Right lung (tissue), 10 donors: ENCODE results near the gene OR10V1. TPM values are rescaled to one million over a fixed set of nuclear protein-coding genes. Genes with fewer than 3 reads are reported as not detected.
A peak's percentile ranks its signal among the peaks of the same experiment; 100 is the strongest.

Source experiments
- DNase-seq, 2 donors: peaks; one replicate each; pipeline ENCODE4 v3.0.0-alpha.2; 2013
- long read RNA-seq, 8 donors: transcript quantifications; one replicate each; lab custom pipeline, GENCODE V29; 2026
- polyA plus RNA-seq, 5 donors: library from polyadenylated mRNA; unstranded; fragments of 120-200 nt; gene quantifications; one replicate each; pipeline versions ENCODE4 v1.2.1 to v1.2.3, GENCODE V29; 2013; ENCODE audit warnings: inconsistent platforms in 1 of 5, low replicate concordance in 1 of 5; ENCODE audit not compliant: insufficient read length in 5 of 5, insufficient read depth in 1 of 5

The OR10V1 gene, protein sequence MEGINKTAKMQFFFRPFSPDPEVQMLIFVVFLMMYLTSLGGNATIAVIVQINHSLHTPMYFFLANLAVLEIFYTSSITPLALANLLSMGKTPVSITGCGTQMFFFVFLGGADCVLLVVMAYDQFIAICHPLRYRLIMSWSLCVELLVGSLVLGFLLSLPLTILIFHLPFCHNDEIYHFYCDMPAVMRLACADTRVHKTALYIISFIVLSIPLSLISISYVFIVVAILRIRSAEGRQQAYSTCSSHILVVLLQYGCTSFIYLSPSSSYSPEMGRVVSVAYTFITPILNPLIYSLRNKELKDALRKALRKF
- not detected for polyA plus RNA-seq
- long read RNA-seq, donor 1, result 0 reads
- long read RNA-seq, donor 2, result 0 reads
- long read RNA-seq, donor 3, result 0 reads
- long read RNA-seq, donor 4, result 0 reads
- long read RNA-seq, donor 5, result 0 reads
- long read RNA-seq, donor 6, result 0 reads
- long read RNA-seq, donor 7, result 0 reads
- long read RNA-seq, donor 8, result 0 reads

DNA sequence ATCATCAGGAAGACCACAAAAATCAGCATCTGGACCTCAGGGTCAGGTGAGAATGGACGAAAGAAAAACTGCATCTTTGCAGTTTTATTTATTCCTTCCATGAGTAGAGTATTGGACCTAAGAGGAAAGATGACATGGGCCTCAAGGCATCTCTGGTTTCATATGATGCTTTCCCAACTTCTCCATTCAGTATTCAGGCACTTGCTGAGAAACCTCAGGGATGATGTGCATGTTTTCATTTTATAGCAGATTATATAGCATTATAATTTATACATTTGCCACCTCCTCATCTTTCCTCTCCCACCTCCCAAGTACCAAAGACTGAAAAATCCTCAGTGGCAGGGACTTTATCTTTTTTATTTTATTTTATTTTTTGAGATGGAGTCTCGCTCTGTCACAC lies at the start of gene OR10V1:
Gene OR10V1 (minus strand): TSS at position 101 of the 400 bp plus-strand sequence. CDS start 0 bp downstream, at position 101.
- no peak for DNase-seq

DNA sequence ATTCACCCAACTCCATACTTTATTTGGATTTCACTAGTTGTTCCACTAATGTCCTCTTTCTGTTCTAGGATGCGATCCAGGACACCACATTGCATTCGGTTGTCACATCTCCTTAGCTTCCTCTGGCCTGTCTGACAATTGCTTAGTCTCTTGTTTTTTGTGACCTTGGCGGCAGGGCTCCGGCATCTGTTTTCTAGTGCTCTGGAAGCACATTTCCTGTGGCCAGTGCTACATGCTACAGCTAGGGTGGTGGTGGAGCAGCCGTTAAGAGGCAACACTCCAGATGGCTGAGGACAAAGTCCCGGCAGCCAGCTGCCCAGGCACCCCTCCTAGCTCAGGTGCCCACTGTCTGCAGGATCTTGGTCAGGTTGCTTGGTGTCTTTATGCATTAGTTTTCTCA lies 48.3 kb upstream of the OR10V1 start:
- DNase-seq, result no peak

DNA sequence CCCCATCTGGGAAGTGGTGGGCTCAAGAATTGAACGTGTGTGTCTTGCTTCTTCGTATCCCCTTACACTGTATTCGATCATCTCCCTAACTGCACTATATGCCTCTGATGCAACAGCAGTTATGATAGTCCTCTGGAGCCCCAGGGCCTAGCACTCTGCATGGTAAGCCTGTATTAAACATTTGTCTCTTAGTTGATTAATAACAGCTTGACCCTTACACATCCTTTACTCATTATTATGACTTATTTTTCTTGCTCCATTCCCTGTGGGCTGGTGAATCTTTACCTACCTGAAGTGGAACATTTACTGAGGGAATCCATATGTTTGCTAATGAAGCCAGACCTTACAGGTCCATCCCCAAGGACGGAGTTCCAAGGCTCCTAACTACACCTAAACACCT lies 47.1 kb upstream of the OR10V1 start:
- DNase-seq, result no peak

DNA sequence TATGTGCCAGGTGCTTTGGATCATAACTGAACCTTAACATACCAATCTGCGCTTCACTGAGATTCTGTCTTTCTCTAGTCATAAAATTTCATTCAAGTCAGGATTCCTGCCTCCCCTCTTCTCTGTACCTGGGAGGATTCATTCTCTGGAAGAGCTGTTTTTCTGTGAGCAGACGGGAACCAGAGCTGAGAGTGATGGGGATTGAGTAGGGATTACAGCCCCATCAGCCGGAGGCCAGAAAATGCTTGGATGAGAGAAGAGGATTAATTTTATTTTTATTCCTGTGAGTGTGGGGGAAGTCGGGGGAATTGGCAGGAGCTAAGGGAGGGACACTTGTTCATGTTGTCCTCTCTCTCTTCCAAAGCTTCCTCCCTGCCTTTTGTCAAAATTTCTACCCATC lies 46.3 kb upstream of the OR10V1 start:
- no peak for DNase-seq

DNA sequence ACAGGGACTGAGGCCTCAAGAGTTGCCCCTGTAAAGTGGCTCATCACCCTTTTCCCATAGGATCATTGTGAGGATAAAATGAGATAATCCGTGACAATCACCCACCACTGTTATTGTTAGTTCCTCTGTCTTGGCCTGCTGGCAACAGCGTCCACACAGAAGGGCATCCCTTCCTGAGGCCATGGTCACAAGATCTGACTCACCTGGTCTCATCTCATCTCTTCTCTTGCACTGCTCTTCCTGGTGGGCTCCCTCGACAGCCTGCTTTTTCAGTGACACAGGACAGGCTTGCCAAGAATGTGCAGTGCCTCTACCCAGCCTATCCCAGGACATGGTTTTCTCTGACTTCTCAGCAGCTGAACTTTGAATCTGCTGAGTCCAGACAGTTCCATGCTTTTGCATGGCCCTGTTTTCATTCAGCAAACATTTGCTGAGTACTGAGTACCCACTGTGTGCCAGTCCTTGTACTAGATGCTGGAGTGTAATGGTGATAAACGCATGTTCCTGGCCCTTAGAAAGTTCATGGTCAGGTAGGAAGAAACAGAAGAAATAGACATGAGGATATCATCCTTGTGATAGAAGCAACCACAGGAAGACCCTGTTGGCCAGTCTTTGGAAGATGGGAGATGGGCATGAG lies 44.9 kb upstream of the OR10V1 start:
- no peak for DNase-seq

DNA sequence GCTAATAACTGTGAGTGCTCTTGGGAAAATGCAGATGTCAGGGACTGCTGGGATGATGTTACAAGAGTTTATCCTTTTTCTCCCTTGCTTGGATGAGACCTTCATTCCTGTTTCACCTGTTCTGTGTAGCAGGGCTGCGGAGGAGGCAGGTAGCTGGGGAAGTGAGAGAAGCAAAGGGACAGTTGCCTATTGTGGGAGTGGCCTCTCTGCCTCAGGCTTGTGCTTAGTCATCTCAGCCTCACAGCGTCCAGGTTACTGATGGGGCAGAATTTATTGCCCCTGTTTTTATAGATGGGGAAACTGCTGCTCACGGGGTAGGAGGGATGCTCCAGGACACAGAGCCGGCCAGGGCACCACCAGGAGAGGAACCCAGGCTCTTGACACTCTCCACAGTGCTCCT lies 43.2 kb upstream of the OR10V1 start:
- DNase-seq, result no peak

DNA sequence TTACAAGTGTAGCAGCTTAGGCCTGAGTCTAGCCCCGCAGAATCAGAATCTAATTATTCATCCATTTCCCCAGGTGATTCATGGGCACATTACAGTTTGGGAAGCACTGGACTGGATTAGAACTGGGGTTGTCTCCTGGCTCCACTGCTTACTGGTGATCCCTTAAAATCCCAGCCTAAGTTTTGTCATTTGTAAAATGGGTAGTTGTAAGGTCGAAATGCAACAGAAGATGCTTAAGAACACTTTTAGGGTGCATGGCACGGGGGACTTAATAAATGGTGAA lies 42.9 kb upstream of the OR10V1 start:
- DNase-seq, result no peak

DNA sequence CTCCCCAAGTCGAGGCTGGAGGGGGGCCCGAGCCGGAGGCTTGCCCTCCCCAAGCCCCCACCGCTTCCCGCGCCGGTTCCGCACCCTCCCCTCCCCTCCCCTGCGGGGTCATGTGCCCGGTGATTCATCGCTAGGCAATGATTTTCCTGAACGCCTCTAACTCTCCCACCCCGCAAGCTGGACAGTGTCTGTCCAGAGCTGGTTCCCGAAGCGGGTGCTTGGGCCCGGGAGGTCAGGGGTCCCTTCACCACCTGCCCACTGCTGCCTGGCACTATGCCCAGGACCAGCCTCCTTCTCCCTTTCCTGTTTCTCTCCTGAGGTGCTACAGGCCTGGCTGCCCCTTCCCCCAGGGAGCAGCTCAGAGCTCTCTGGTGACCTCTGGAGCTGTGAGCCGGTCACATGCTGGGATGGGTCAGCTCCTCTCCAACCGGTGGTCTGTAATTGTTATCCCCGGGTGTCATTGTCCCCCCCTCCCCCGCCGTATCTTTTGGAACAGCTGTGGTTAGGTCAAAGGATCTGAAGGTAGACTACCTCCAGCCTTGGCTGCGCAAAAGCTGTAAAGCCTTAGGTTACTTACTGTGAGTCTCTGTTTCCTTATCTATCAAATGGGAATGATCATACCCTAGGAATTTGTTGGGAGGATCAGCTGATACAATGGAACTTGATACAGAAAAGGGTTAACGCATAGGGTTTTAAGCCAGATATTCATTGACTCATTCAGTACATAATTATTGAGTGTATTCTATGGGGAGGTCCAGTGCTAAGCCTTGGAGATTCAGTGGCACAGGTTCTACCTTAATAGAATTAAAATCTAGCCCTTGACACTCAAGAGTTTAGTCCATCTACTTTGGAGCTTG lies 42.3 kb upstream of the OR10V1 start:
- peak; percentile 32 to 35 for DNase-seq

DNA sequence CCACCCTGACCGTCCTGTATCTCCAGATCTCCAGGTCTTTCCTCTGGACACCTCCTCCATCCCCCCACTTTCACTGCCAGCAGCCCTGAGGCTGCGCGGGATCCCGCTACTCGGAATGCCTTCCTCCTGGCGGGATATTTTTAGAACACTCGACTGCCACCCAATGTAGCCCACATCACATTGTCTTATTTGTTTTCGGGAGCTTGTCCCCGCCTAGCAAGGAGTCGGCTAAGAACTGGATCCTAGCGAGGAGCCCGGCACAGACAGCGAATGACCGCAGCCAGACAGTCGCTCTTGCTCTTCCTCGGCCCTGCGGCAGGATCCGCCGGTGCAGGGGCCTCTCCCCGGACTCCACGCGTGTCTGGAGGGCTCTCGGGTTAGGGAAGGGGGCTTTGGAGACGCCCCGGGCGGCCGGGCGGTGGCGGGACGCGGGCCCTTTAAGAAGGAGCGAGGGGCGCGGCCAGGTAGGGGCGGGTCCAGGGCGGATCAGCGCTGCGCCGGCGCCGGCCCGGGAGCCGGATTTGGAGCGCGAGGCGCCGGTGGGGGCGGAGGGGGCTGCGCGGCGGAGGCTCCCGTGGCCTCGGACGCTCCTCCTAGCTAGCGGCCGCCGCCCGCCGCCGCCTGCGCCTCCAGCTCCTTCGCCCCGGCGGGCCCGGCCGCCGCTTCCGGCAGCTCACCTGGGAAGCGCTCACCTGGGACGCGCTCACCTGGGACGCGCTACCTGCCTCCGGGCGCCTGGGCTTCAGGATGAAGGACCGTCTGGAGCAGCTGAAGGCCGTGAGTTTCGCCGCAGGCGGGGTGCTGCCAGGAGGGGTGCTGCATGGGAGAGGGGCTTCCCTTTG lies 41.4 kb upstream of the OR10V1 start, which contains the start of gene STX3:
Gene STX3 (plus strand): TSS at position 518 of the 842 bp plus-strand sequence. CDS start 230 bp downstream, at position 748.
- DNase-seq, result peak; percentile 38 to 53

DNA sequence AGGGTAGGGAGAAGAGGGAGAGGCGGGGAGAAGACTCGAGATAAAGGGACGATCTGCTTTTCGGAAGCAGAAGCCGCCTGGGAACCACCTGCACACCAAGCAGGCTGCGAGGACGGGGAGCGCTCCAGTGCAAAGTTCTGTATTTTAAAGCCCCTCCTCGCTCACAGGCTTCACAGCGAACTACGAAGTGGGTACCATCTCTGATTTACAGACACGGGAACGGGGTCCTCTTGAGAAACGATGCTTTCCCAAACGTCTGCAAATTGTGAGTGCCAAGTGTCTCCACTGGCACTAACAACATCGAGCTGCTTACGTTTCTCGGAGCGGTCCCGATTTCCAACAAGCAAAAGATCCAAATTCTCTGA lies 40.8 kb upstream of the OR10V1 start:
- no peak for DNase-seq

DNA sequence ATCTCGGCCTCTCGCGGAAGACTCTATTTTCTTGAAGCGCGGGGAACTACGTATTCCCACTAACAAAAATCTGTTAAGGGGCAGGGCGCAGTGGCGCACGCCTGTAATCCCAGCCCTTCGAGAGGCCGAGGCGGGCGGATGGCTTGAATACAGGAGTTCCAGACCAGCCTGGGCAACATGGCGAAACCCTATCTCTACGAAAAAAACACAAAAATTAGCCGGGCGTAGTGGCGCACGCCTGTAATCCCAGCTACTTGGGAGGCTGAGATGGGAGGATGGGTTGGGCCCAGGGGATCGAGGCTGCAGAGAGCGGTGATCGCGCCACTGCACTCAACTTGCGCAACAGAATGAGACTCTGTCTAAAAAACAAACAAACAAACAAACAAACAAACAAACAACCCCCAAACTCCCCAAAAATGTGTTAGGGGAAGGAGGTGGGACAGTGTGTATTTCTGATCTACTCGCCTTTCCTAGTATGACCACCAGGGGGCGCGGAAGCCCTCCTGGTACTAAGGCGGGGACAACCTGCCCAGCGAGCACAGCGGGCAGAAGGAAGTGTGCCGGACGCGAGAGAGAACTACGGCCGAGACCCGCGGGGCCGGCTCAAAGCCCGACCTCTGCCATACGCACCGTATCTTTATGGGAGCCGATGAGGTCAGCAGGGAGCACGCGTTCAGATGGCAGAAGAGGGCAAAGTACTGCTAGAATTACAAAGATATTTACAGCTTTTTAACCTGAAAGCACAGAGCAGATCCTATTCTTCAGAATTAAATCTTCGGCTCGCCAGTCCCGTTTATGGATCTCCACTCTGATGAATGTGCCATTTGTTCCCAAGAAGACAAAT lies 40.2 kb upstream of the OR10V1 start:
- peak; percentile 66 to 76 for DNase-seq

DNA sequence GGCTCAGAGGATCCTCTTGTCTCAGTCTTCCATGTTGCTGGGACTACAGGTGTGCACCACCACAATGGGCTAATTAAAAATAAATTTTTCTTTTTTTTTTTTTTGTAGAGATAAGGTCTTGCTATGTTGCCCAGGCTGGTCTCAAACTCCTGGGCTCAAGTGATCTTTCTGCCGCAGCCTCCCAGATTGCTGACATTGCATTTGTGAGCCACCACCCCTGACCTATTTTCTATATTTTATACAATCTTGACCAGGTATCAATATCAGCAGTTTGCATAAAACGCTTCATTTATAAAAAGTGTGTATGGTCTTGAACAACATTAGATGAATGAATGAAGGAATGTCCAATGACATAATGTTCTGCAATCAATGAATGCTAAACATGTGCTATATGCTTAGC lies 32.5 kb upstream of the OR10V1 start:
- DNase-seq, result no peak

DNA sequence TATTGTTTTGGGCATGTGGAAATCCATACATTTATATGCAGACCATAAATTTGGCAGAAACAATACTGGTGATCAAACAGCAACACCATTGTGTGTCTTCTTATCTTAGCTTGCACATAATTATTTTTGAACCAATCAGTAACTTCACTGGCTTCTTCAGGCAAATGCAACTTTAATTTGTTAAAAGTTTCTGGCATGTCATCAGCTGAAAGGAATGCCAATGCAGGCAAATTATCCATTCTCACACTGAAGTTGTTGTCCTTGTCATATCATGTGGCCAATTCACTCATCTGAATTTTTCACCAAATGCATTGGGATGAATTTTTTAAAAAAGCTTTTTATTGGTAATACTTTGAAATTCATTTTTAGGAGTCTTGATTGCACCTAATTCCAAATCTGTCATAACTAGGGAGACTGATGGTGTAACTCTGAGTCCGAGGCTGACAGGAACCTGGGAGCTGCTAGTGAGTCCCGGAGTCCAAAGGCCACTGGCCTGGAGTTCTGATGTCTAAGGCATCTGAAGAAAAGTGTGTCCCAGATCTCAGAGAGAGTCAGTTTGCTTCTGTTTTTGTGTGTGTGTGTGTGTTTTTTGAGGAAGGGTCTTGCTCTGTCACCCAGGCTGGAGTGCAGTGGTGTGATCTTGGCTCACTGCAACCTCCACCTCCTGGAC lies 17.4 kb upstream of the OR10V1 start:
- DNase-seq, result no peak

DNA sequence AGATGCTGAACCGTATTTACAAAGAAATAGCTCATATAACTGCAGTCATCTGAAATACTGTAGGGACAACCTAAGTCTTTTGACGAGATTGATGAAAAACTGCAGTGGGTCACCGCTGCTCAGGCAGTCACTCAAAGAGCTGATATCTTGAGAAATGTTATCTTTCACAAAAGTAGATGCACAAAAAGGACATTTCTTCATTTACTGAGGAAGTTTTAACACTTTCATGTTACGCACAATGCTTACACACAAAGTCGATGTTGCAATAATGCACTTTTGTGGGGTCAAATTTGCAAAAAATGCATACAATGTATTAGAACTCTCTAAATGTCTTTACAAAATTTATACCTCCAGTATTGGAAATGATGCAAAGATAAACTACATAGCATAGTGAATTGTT lies 16.2 kb upstream of the OR10V1 start:
- DNase-seq, result no peak

DNA sequence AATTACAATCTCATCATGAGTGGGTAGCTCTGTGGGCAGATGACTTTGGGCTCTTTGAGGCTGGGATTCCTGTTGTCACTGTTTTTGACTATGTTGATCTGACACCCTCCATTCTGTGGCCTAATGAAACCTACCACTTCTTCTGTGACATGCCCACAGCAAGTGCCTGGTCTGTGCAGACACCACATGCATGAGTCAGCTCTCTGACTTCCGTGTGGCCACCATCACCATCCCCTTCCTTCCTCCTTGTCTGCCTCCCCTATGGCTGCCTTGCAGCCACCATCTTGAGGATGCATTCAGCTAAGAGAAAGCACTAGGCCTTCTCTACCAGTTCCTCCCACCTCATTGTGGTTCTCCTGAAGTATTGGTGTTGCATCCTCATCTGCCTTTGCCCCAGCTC lies 15.3 kb upstream of the OR10V1 start:
- DNase-seq, result no peak

DNA sequence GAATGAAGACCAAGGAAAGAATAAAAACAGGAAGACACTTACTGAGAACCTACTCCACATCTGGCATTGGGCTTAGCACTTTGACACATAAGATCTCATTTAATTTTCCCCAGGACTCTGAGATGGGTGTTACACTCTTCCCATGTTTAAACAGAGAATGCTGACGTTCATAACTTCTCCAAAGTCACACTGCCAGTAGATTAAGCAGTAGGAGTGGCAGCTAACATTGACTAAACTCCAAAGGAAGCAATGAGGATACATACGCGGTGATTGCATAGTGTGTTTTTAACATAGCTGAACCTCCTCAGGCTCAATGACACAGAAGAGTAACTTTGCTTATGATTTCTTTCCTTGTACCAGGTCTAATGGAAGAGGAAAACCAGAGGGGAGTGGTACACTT lies 14.5 kb upstream of the OR10V1 start:
- DNase-seq, result no peak

DNA sequence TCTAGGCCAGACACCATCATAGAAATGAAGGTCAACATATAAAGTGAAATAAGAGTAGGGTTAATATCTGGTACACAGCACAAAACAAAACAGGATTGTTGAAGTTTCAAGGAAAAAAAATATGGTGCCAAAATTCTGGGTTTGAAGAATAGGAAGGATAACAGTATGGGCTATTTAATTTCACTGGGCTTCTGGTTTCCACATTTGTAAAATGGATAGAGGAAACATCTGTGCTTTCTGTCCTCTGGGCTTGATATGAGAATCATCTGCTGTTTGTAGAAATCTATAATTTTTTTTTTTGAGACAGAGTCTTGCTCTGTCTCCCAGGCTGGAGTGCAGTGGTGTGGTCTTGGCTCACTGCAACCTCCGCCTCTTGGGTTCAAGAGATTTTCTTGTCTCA lies 13.8 kb upstream of the OR10V1 start:
- DNase-seq, result no peak

DNA sequence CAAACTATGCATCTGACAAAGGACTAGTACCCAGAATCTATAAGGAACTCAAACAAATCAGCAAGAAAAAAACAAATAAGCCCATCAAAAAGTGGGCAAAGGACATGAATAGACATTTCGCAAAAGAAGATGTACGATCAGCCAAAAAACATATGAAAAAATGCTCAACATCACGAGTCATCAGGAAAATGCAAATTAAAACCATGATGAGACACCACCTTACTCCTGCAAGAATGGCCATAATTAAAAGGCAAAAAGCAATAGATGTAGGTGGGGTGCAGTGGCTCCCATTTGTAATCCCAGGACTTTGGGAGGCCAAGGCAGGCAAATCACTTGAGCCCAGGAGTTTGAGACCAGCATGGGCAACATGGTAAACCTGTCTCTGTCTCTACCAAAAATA lies 10.4 kb upstream of the OR10V1 start:
- DNase-seq, result no peak

DNA sequence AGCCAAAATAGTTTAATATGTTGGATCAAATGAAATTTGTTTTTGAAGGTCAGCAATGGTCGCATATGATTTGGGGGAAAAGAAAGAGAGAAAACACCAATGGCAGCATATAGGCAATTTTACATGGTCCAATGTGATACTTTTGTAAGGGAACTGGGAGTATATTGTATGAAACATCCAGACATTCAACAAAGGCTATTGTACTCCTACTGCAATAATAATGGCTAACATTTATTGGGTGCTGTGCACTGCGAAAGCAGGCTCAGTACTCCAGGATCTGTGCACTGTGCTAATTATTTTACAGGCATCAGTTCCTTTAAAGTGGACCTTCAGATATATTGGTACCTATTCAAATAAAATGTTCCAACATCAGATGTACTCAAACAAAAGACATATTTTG lies 5.9 kb upstream of the OR10V1 start:
- no peak for DNase-seq

DNA sequence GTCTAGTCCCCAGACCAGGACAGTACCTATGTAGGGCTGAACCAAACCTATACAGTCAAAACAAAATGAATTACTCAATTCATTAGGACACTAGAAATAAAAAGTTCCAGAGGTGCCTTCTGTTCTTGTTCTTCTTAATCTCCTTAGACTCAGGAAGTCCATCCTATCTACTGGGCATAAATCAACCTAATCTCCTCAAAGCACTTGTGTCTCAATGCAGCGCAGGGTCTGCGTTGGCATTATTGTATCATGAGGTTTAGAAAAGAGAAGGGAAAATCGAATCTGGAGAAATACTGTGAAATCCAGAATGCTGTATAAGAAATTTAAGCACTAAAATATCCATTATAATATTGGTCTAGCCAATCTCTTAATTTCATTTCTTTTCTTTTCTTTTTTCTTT lies 2.4 kb upstream of the OR10V1 start:
- no peak for DNase-seq
